Activated T-cell treated with anti-CD3 and anti-CD28 coated beads, Interleukin-2, amount 50 U/mL, for 24 hours (primary cell): ENCODE data around the gene SSTR3.
A peak's percentile ranks its signal among the peaks of the same experiment; 100 is the strongest.
"Not testable (repeated sequence)": the region's sequence is repeated elsewhere in the genome, so short reads cannot be mapped to it uniquely, and the experiment has no call there.

Experiments used
- DNase-seq: peaks from one replicate; pipeline ENCODE4 v3.0.0-alpha.2; 2020
- H3K27ac Mint-ChIP-seq: 2 replicates; pipeline ENCODE4 v1.8.0; 2020; ENCODE audit warnings: mild to moderate bottlenecking, mixed read lengths
- H3K27me3 Mint-ChIP-seq: 2 replicates; pipeline ENCODE4 v1.8.0; 2020; ENCODE audit warnings: mixed read lengths
- H3K36me3 Mint-ChIP-seq: 2 replicates; pipeline ENCODE4 v1.8.0; 2020; ENCODE audit warnings: low read depth, mixed read lengths
- H3K4me1 Mint-ChIP-seq: 2 replicates; pipeline ENCODE4 v1.8.0; 2020; ENCODE audit warnings: low read depth, mixed read lengths
- H3K4me3 Mint-ChIP-seq: 2 replicates; pipeline ENCODE4 v1.8.0; 2020; ENCODE audit warnings: mild to moderate bottlenecking, moderate library complexity, mixed read lengths
- H3K9me3 Mint-ChIP-seq: 2 replicates; pipeline ENCODE4 v1.8.0; 2020; ENCODE audit warnings: mixed read lengths

SSTR3 gene

DNA sequence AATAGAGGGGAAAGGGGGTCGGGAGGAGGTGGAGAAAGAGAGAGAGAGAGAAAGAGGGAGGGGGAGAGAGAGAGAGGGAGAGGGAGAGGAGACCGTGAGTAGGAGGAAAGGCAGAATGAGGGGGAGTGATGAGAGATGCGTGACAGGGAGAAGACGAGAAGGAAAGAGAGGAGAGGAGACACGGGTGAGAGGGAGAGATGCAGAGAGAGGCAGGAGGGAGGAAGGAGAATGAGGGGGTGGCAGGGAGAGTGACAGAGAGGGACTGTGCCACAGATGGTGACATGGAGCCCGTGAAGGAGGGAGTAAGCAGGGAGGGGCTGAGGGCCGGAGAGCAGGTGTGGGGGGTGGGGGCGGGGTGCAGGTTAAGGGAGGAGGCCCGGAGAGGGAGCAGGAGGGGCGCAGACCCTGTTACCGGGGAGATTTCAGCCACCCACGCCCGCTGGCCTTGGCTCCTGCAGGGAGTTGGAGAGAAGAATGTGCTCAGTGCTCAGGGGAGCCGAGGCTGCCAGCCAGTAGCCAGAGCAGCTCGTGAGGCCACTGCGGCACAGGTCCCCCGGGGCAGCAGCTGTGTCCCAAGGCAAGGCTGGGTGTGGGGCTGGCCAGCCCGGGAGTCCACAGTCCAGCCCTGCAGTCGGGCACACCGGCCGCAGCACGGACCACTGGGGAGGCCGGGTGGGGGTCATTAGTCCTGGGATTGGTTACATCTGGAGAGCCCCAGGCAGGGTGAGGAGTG lies at the start of gene SSTR3:
TSS of gene SSTR3 (minus strand) at position 304 of the 733 bp plus-strand sequence. CDS start 4,674 bp downstream, outside the sequence.
- Mint-ChIP-seq H3K36me3 (peaks cover 12% of the 10 kb centered on the region), H3K9me3 (no peaks in the 10 kb centered on the region), H3K4me3 (peak within 1 kb of the TSS; percentile 36), H3K27ac (peak within 1 kb of the TSS; percentile 33), H3K27me3 (no peaks in the 10 kb centered on the region), H3K4me1 (peaks cover 55% of the 10 kb centered on the region)
- no peak for DNase-seq

GRCh38 chr22:37260901-37261336 lies 48.6 kb upstream of the SSTR3 start:
- Mint-ChIP-seq H3K4me1 (peaks cover 31% of the 10 kb centered on the region), H3K9me3 (peaks cover 4% of the 10 kb centered on the region), H3K36me3 (no peaks in the 10 kb centered on the region), H3K4me3 (no peak overlapping the region), H3K27me3 (no peaks in the 10 kb centered on the region), H3K27ac (peak overlapping the region; percentile 12)
- peak; percentile 78 for DNase-seq

- peaks cover 36% of the 10 kb centered on the region for H3K4me1 Mint-ChIP-seq
- no peaks in the 10 kb centered on the region for H3K36me3 Mint-ChIP-seq
- no peak overlapping the region for H3K4me3 Mint-ChIP-seq
- no peak overlapping the region for H3K27ac Mint-ChIP-seq
- H3K9me3 Mint-ChIP-seq = peaks cover 4% of the 10 kb centered on the region
- no peak for DNase-seq
- no peaks in the 10 kb centered on the region for H3K27me3 Mint-ChIP-seq
These were observed 48.0 kb upstream of the SSTR3 start for GRCh38 chr22:37260155-37260795.

DNA sequence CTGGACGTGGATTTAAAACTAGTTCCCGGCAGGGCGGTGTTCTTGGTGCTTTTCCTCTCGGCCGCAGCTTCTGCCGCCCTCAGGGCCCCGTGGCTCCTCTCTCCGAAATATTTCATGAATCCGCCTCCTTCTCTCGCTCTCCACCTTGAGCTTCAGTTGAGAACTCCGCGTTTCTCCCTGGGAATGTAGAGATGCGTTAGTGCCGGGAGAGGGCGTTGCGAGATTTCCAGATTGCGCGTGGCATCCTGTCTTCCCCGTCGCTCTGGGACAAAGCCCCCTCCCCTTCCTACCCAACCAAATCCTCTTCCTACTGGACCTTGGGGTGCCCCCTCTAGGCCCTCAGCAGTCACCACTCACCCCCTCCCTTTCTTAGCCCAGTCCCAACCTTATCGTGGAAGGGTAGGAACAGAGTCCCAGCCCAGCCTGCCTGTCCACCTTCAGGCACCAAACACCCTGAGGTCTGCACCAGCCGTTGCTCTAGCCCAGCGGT lies 47.3 kb upstream of the SSTR3 start:
- H3K27me3 Mint-ChIP-seq = no peaks in the 10 kb centered on the region
- H3K4me1 Mint-ChIP-seq = peaks cover 42% of the 10 kb centered on the region
- H3K27ac Mint-ChIP-seq = peak overlapping the region; percentile 41
- peak; percentile 54 for DNase-seq
- peaks cover 2% of the 10 kb centered on the region for H3K9me3 Mint-ChIP-seq
- H3K4me3 Mint-ChIP-seq = peak overlapping the region; percentile 2
- no peaks in the 10 kb centered on the region for H3K36me3 Mint-ChIP-seq

- Mint-ChIP-seq H3K9me3 (no peaks in the 10 kb centered on the region), H3K36me3 (no peaks in the 10 kb centered on the region), H3K4me1 (peaks cover 45% of the 10 kb centered on the region), H3K27ac (no peak overlapping the region), H3K4me3 (no peak overlapping the region), H3K27me3 (no peaks in the 10 kb centered on the region)
- DNase-seq = no peak
These were observed 46.6 kb upstream of the SSTR3 start for GRCh38 chr22:37258753-37259401.

DNA sequence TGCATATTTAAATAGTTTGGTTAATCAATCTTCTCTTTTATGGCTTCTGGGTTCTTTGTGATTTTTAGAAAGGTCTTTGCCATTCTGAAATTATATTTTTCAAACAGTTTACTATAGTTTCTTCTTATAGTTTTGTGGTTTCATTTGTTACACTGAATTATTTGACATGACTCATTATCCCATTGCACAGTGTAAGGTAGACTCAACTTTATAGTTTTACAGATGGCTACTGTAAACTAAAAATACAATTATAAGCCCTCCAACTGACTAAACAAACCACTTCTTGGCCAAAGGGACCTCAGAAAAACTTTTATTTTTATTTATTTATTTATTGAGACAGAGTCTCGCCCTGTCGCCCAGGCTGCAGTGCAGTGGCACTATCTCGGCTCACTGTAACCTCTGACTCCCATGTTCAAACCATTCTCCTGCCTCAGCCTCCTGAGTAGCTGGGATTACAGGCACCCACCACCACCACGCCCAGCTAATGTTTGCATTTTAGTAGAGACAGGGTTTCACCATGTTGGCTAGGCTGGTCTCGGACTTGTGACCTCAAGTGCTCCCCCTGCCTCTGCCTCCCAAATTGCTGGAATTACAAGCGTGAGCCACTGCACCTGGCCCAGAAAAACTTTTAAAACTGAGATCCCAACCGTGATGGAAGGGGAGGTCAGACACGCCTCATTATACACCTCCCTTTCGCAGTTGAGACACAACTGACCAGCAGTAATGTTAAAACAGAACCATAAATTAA lies 45.9 kb upstream of the SSTR3 start:
- peaks cover 47% of the 10 kb centered on the region for H3K4me1 Mint-ChIP-seq
- DNase-seq = no peak
- H3K27me3 Mint-ChIP-seq = no peaks in the 10 kb centered on the region
- no peak overlapping the region for H3K27ac Mint-ChIP-seq
- no peak overlapping the region for H3K4me3 Mint-ChIP-seq
- no peaks in the 10 kb centered on the region for H3K9me3 Mint-ChIP-seq
- no peaks in the 10 kb centered on the region for H3K36me3 Mint-ChIP-seq

DNA sequence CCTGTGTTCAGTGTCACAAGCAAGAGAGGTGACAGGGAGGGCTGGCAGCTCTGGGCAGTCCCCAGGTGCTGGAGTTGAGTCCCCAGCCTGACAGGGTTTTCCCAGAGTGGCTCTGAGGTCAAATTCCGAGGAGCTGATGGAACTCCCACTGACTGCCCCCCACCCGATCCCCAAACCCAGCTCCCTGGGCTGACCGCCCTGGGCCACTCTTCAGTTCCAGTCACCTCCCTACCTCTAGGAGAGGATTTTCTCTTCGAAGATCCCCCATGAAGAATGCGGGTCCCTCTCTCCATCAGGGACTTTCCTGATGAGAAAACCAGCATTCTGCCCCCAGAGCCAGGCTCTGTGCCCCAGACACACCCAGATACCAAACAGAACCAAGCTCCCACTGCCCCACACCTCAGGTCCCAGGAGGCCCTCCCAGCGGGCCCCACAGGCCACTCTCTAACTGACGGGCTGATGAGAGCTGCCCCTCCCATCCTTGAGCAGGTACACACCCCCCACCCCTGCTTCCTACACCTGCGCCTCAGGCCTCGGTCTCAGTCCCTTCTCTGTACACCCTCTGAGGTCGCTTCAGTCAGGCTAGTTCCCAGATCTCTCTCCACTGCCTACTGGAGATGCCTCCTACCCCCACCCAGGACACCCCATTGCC lies 43.9 kb upstream of the SSTR3 start:
- Mint-ChIP-seq H3K9me3 (no peaks in the 10 kb centered on the region), H3K4me3 (no peak overlapping the region), H3K27me3 (no peaks in the 10 kb centered on the region), H3K27ac (no peak overlapping the region), H3K4me1 (peaks cover 48% of the 10 kb centered on the region), H3K36me3 (no peaks in the 10 kb centered on the region)
- DNase-seq = no peak

- no peak overlapping the region for H3K4me3 Mint-ChIP-seq
- no peaks in the 10 kb centered on the region for H3K36me3 Mint-ChIP-seq
These were observed 43.3 kb upstream of the SSTR3 start for GRCh38 chr22:37255558-37256006.

GRCh38 chr22:37254867-37255233 lies 42.6 kb upstream of the SSTR3 start:
- Mint-ChIP-seq H3K27ac (no peak overlapping the region), H3K36me3 (no peaks in the 10 kb centered on the region), H3K27me3 (no peaks in the 10 kb centered on the region), H3K9me3 (no peaks in the 10 kb centered on the region), H3K4me1 (peaks cover 36% of the 10 kb centered on the region), H3K4me3 (no peak overlapping the region)
- DNase-seq = no peak

More at GRCh38 chr22:37255558-37256006, 43.3 kb upstream of the SSTR3 start:
- H3K27ac Mint-ChIP-seq = peak overlapping the region; percentile 16
- no peak for DNase-seq
- no peaks in the 10 kb centered on the region for H3K27me3 Mint-ChIP-seq
- peaks cover 42% of the 10 kb centered on the region for H3K4me1 Mint-ChIP-seq
- no peaks in the 10 kb centered on the region for H3K9me3 Mint-ChIP-seq

- no peaks in the 10 kb centered on the region for H3K36me3 Mint-ChIP-seq
- peaks cover 33% of the 10 kb centered on the region for H3K4me1 Mint-ChIP-seq
- no peak overlapping the region for H3K4me3 Mint-ChIP-seq
- no peaks in the 10 kb centered on the region for H3K9me3 Mint-ChIP-seq
- no peak overlapping the region for H3K27ac Mint-ChIP-seq
- no peak for DNase-seq
- H3K27me3 Mint-ChIP-seq = no peaks in the 10 kb centered on the region
These were observed 42.1 kb upstream of the SSTR3 start for GRCh38 chr22:37254209-37254866.

DNA sequence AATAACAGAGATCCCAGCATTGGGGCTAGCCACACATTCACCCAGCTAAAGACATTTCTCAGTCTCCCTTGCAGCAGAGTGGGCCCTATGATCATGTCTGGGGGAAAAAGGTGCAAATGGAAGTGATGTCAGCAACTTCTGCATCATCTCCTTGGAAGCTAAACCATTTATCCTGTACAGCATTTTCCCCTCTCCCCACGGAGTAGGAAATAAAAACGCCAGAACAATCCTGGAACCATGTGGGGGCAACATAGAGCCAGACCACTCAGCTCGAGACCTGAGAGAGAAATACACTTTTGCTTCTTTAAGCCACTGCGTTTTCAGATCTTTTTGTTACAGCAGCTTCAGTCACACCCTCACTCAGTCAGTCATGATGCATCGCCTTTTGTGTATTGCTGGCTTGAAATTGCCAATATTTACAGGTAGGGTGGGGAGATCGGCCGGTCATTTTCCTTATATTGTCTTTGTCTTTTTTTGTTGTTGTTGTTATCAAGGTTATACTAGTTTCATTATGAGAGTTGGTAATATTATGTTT lies 40.9 kb upstream of the SSTR3 start:
- Mint-ChIP-seq H3K36me3 (no peaks in the 10 kb centered on the region), H3K27me3 (no peaks in the 10 kb centered on the region), H3K27ac (no peak overlapping the region), H3K9me3 (no peaks in the 10 kb centered on the region), H3K4me1 (peaks cover 32% of the 10 kb centered on the region), H3K4me3 (no peak overlapping the region)
- no peak for DNase-seq

DNA sequence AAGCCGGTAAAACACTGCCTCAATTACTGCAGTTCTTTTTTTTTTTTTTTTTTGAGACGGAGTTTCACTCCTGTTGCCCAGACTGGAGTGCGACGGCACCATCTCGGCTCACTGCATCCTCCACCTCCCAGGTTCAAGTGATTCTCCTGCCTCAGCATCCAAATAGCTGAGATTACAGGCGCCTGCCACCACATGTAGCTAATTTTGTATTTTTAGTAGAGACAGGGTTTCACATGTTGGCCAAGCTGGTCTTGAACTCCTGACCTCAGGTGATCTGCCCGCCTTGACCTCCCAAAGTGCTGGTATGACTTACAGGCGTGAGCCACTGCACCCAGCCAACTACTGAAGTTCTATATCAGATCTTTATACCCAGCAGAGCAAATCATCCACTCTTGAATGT lies 39.6 kb upstream of the SSTR3 start:
- not testable (repeated sequence) for DNase-seq, H3K36me3 Mint-ChIP-seq, H3K4me3 Mint-ChIP-seq, H3K27ac Mint-ChIP-seq, H3K9me3 Mint-ChIP-seq, H3K27me3 Mint-ChIP-seq
- peaks cover 30% of the 10 kb centered on the region for H3K4me1 Mint-ChIP-seq

DNA sequence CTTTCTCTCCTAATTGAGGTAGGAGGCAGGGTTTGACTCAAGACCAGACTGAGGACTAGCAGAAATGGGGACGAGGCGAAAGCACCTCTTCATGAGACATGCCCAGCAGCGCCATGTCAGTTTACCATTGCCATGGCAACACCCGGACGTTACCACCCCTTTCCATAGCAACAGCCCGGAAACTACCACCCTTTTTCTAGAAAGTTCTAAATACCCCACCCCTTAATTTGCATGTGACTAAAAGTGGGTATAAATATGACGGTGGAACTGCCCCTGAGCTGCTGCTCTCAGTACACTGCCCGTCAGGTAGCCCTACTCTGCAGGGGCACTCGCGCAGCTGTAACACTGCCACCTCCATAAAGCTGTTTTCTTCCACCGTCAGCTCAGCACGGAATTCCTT lies 37.7 kb upstream of the SSTR3 start:
- Mint-ChIP-seq H3K4me3 (no peak overlapping the region), H3K9me3 (no peaks in the 10 kb centered on the region), H3K27me3 (no peaks in the 10 kb centered on the region), H3K4me1 (peaks cover 26% of the 10 kb centered on the region), H3K27ac (no peak overlapping the region), H3K36me3 (no peaks in the 10 kb centered on the region)
- DNase-seq = no peak
